GM20000 (cell line): Measurements from ENCODE around the gene RAB32.

Experiments
- DNase-seq: peaks from one replicate; pipeline ENCODE4 v3.0.0; 2012; ENCODE audit warnings: low spot score
- TF ChIP-seq, protein P1 (sequence below): IDR thresholded peaks from 2 replicates; pipeline ENCODE4 v1.5.1; 2012; ENCODE audit warnings: mild to moderate bottlenecking, control low read depth; ENCODE audit errors: extremely low read depth, missing control alignments

The RAB32 gene

DNA sequence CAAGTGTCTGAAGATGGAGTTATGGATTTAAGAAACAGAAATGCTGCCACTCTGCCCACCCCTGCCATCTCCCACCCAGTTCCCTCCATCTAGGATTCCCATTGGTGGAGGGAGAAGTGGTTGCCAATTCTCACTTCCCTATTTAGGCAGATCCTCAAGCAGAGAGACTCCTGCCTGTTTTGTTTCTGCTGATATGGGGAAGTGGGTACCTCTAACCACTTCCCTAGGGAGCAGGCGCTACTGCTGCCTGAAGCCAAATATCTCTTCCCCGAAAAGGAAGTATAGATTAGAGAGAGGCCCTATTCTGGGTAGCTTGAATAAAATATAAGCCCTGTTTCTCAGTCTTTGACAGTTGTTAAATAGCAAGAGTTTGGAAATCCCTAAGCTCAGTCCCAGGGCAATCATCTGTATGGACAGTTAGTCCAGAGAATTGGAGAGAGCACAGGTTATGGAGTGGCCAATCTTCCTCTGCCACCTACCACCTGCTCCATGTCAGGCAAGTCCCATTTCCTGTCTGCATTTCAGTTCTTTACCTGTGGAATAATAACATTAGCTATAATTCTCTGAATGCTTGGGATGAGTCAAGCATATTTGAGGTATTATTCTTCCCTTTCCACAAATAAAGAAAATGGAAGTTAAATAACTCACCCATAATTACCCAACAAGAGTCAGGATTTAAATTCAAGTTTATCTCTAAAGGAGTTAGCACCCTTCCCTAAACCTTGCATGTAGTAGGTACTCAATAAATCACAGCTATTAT lies 52.5 kb downstream of the RAB32 start:
- TF ChIP-seq, protein P1, sequence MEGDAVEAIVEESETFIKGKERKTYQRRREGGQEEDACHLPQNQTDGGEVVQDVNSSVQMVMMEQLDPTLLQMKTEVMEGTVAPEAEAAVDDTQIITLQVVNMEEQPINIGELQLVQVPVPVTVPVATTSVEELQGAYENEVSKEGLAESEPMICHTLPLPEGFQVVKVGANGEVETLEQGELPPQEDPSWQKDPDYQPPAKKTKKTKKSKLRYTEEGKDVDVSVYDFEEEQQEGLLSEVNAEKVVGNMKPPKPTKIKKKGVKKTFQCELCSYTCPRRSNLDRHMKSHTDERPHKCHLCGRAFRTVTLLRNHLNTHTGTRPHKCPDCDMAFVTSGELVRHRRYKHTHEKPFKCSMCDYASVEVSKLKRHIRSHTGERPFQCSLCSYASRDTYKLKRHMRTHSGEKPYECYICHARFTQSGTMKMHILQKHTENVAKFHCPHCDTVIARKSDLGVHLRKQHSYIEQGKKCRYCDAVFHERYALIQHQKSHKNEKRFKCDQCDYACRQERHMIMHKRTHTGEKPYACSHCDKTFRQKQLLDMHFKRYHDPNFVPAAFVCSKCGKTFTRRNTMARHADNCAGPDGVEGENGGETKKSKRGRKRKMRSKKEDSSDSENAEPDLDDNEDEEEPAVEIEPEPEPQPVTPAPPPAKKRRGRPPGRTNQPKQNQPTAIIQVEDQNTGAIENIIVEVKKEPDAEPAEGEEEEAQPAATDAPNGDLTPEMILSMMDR, result no peak
- DNase-seq, result no peak

DNA sequence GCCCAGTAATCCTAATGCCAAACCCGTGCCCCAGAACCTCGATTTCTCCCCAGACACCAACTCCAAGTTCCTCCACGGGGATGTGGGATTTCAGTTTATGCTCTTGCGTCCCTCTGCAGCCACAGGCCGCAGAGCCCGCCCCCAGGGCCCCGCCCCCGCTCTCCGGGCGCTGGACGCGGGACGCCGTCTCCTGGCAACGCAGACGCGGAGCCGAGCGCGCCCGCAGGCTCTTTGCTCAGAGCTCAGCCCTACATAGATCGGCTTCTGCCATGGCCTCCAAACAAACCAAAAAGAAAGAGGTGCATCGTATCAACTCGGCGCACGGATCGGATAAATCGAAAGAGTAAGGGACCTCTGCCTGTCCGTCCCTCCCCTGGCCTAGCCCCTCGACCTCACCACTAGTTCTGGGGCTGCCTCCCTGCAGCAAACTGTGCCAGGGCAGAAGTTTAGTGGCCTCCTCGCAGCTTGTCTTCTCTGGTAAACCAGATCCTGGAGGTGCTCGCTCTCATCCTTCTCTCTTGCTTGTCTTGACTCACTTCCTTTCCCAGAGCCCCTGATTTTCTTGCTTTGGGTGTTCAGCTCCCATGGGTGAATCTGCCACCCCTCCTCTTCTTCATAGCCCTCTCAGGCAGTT lies 55.3 kb downstream of the RAB32 start, which contains the start of gene ADGB:
Gene ADGB, plus strand, starts transcription at position 201 of the 634 bp plus-strand sequence. Its CDS starts 69 bp downstream, at position 270.
- TF ChIP-seq, protein P1, result no peak
- no peak for DNase-seq

DNA sequence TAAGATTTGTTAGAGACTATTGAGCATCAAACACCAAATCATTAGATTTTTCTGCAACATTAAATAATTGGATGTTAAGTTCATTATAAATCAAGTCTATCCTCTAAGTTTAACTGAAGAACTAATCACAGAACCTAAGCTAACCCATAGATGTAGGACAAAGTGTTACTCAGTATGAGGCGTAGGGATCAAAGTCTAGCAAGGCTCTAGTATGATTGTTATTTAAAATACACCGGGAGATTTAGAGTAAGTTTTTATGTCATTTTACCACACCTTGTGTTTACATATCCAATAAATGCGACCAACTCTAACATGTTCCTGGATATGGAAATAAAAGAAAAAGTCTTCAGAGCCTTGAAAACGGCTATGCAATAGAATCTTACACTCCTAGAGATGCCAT lies 57.7 kb downstream of the RAB32 start:
- no peak for DNase-seq
- TF ChIP-seq, protein P1, result no peak

DNA sequence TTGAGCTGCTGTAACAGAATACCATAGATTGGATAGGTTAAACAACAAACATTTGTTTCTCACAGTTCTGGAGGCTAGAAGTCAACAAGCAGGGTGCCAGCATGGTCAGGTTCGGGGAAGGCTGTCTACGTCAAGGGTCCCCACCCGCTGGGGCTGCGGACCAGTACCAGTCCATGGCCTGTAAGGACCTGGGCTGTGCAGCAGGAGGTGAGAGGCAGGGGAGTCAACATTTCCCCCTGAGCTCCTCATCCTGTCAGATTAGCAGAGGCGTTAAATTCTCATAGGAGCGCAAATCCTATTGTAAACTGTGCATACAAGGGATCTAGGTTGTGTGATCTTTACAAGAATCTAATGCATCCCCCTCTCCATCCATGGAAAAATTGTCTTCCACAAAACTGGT lies 58.9 kb downstream of the RAB32 start:
- TF ChIP-seq, protein P1, result no peak
- DNase-seq, result no peak
